GM12801 (cell line): ENCODE data around the gene MIPOL1.

Experiments used
- CTCF ChIP-seq: IDR thresholded peaks from one replicate; pipeline ENCODE4 v1.5.1; 2011; ENCODE audit warnings: control low read depth; ENCODE audit not compliant: insufficient read length; ENCODE audit errors: extremely low read depth

The MIPOL1 gene

DNA sequence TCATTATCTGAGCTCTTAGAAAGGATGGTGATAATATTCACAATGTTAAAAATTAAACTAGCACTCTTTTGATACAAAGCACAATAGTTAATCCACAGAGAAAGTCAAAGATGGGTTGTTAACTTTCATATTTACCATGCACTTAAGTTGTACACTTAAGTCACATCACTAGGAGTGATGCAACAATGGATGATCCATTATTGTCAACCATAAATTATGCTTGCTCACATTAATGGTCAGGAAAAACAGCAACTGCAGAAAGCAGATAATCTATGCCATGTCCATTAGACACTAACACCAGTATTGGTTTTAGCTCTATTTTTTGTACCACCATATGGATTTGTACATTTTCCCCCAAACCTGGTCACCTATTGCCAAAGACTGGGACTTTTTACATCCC is 201.8 kb downstream of the MIPOL1 start:
- no peak for TF ChIP-seq CTCF

GRCh38 chr14:37401093-37401492 is 203.4 kb downstream of the MIPOL1 start:
- TF ChIP-seq CTCF = no peak

- TF ChIP-seq CTCF = no peak
Measured at GRCh38 chr14:37403626-37404025, 205.9 kb downstream of the MIPOL1 start.

DNA sequence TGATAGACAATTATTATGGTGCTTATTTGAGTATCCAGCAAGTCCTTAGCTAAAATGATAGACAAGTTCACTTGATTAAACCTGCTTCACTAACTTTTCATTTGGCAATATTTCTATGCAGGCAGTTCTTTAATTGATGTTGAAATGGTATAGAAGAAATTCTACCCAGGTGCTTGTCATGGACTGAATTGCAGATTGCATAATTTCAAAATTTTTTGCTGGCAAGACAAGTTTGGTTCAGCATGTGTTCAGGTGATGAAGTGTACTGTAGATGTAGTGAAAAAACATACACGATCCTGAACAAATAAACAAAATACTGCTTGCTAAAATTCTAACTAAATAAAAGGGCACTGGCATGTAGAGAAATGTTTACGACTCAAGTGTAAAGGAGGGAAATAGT is 208.4 kb downstream of the MIPOL1 start:
- no peak for TF ChIP-seq CTCF

GRCh38 chr14:37411079-37411735 is 213.5 kb downstream of the MIPOL1 start:
- TF ChIP-seq CTCF = no peak

GRCh38 chr14:37413050-37413449 is 215.3 kb downstream of the MIPOL1 start:
- TF ChIP-seq CTCF = no peak

- TF ChIP-seq CTCF = no peak
Measured at GRCh38 chr14:37413504-37414003, 215.8 kb downstream of the MIPOL1 start.
